Brain microvascular endothelial cell (primary cell): Measurements from ENCODE around the gene PCNX3.

Experiments used
- DNase-seq: peaks from one replicate; pipeline ENCODE4 v3.0.0-alpha.2; 2020
- H3K27ac ChIP-seq: fragments of 250-450 bp; sonication (Bioruptor Pico); 2 replicates; pipeline ENCODE4 v1.5.1; 2020; ENCODE audit warnings: mild to moderate bottlenecking, moderate library complexity
- H3K27me3 ChIP-seq: fragments of 250-450 bp; sonication (Bioruptor Pico); replicated peaks from 2 replicates; pipeline ENCODE4 v1.5.1; 2020; ENCODE audit warnings: mild to moderate bottlenecking
- H3K36me3 ChIP-seq: fragments of 250-450 bp; sonication (Bioruptor Pico); replicated peaks from 2 replicates; pipeline ENCODE4 v1.5.1; 2020; ENCODE audit warnings: mild to moderate bottlenecking
- H3K4me3 ChIP-seq: 2 replicates; pipeline ENCODE4 v1.5.1; 2011; ENCODE audit warnings: low read depth, mild to moderate bottlenecking, control low read depth, low read length, moderate library complexity
- in situ Hi-C: cut with HindIII; loops from 2 replicates; pipeline ENCODE4 v1.10.0; 2017; ENCODE audit warnings: low sequenced_read_pairs, low pct_ligation_motif_present
- TF ChIP-seq, protein P1 (sequence below): IDR thresholded peaks from 2 replicates; pipeline ENCODE4 v1.5.1; 2011; ENCODE audit warnings: low read depth, mild to moderate bottlenecking, moderate library complexity, low read length, control low read depth, inconsistent platforms; ENCODE audit errors: missing control alignments

The PCNX3 gene

DNA sequence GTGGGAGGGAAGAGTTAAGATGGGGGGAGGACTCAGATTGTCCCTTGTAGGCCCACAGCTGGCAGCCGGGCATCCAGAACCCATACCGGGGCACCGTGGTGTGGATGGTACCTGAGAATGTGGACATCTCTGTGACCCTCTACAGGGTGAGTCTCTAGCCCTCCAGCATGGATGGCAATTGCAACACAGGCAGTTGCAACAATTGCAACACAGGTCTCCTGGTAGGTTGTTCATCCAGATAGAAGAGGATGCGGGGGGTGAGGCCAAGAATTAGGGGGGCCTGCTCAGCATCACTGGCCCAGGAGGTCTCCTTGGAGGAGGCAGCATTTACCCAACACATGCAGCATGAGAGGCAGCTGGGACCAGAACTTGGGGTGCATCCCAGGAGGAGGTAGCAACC lies 36.3 kb upstream of the PCNX3 start:
- Histone ChIP-seq H3K27me3 (no peaks in the 10 kb centered on the region), H3K27ac (no peak overlapping the region), H3K36me3 (peaks cover 21% of the 10 kb centered on the region), H3K4me3 (no peak overlapping the region)
- TF ChIP-seq, protein P1, sequence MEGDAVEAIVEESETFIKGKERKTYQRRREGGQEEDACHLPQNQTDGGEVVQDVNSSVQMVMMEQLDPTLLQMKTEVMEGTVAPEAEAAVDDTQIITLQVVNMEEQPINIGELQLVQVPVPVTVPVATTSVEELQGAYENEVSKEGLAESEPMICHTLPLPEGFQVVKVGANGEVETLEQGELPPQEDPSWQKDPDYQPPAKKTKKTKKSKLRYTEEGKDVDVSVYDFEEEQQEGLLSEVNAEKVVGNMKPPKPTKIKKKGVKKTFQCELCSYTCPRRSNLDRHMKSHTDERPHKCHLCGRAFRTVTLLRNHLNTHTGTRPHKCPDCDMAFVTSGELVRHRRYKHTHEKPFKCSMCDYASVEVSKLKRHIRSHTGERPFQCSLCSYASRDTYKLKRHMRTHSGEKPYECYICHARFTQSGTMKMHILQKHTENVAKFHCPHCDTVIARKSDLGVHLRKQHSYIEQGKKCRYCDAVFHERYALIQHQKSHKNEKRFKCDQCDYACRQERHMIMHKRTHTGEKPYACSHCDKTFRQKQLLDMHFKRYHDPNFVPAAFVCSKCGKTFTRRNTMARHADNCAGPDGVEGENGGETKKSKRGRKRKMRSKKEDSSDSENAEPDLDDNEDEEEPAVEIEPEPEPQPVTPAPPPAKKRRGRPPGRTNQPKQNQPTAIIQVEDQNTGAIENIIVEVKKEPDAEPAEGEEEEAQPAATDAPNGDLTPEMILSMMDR: no peak
- DNase-seq: no peak
- in situ Hi-C loops: no loop called here

DNA sequence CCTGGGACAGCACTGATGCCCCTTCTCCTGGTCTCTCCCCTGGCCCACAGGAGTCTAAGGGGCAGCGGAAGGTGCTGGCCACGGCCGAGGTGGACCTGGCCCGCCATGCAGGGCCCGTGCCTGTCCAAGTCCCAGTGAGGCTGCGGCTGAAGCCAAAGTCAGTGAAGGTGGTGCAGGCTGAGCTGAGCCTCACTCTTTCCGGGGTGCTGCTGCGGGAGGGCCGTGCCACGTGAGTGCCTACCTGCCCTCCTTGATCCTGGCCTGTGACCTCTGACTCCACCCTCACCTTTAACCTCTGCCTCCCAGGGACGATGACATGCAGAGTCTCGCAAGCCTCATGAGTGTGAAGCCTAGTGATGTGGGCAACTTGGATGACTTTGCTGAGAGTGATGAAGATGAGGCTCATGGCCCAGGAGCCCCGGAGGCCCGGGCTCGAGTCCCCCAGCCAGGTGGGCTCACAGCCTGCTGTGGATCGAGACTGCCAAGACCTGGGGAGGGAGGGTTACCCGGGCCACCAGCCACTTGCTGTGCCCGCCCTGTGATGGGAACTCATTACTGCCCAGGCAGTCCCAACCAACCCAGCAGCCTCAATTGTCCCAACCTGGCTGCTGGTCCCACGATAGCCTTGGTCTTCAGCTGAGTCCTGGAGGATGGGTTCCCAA lies 35.4 kb upstream of the PCNX3 start:
- DNase-seq: no peak
- in situ Hi-C loops: no loop called here
- Histone ChIP-seq H3K36me3 (peaks cover 24% of the 10 kb centered on the region), H3K27ac (no peak overlapping the region), H3K4me3 (no peak overlapping the region), H3K27me3 (no peaks in the 10 kb centered on the region)
- TF ChIP-seq, protein P1: no peak

DNA sequence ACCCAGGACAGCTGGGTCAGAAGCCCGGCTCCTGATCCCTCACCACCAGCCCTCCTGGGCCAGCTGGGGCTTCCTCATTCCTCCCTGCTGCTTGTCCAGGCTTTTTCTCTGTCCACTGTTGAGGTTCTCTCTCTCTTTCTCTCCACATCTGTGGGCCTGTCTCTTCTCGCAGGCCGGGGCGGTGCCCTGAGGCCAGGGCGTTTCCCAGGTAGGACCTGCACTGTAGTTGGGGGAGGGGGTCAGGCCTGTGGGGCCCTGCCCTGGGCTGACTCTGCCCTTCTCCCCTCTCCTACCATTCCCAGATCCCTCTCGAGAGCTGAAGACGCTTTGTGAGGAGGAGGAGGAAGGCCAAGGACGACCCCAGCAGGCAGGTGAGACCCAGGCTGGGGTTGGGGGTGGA lies 34.8 kb upstream of the PCNX3 start:
- in situ Hi-C loops: no loop called here
- DNase-seq: no peak
- H3K27me3 ChIP-seq: no peaks in the 10 kb centered on the region
- TF ChIP-seq, protein P1: no peak
- peaks cover 29% of the 10 kb centered on the region for H3K36me3 ChIP-seq
- H3K27ac ChIP-seq: no peak overlapping the region
- H3K4me3 ChIP-seq: no peak overlapping the region

DNA sequence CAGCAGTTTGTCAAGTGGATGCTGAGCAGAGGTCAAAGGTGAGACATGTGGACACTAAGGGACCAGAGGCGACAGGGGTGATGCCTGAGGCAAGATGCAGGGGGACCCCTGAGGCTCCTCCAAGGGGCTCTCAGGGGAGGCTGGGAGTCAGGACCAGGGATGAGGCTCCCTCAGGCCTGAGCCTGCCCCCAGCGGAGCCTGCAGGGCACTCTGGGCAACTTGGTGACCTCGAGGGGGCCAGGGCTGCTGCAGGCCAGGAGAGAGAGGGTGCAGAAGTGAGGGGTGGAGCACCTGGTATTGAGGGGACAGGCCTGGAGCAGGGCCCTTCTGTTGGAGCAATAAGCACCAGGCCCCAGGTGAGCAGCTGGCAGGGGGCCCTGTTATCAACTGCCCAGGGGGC lies 33.6 kb upstream of the PCNX3 start:
- Histone ChIP-seq H3K36me3 (peaks cover 36% of the 10 kb centered on the region), H3K27ac (no peak overlapping the region), H3K27me3 (no peaks in the 10 kb centered on the region), H3K4me3 (no peak overlapping the region)
- TF ChIP-seq, protein P1: no peak
- in situ Hi-C loops: no loop called here
- DNase-seq: no peak

DNA sequence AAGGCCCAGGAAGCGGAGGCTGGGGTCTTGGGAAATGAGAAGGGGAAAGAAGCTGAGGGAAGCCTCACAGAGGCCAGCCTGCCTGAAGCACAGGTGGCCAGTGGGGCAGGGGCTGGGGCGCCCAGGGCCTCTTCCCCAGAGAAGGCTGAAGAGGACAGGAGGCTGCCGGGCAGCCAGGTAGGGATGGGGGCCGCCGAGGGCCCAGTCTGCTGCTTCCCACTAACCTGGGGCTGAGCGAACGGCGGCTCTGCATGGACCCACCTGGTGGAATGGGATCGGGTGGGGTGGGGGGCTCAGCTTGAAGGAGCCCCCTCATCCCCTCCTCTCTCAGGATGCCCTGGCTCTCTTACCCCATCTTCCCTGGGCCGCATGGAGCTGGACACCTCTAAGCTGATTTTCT lies 32.0 kb upstream of the PCNX3 start:
- no peaks in the 10 kb centered on the region for H3K27me3 ChIP-seq
- in situ Hi-C loops: no loop called here
- TF ChIP-seq, protein P1: no peak
- peaks cover 36% of the 10 kb centered on the region for H3K36me3 ChIP-seq
- no peak overlapping the region for H3K27ac ChIP-seq
- no peak for DNase-seq
- no peak overlapping the region for H3K4me3 ChIP-seq

DNA sequence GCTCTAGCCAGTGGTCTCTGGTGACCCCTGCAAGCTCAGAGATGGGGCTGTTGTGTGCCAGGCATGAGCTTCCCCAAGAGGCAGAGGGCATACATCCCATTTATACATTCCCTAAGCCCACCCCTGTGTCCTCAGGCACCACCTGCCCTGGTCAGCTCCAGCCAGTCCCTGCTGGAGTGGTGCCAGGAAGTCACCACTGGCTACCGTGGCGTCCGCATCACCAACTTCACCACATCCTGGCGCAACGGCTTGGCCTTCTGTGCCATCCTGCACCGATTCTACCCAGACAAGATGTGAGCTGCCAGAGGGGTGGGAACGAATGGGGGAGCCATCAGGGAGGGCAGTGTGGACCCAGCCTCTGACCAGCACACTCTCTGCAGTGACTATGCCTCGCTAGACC lies 31.5 kb upstream of the PCNX3 start:
- DNase-seq: no peak
- Histone ChIP-seq H3K4me3 (no peak overlapping the region), H3K36me3 (peaks cover 36% of the 10 kb centered on the region), H3K27ac (no peak overlapping the region), H3K27me3 (no peaks in the 10 kb centered on the region)
- TF ChIP-seq, protein P1: no peak
- in situ Hi-C loops: no loop called here
